ENCODE data around the gene FBXL20.

GRCh38 chr17:39231591-39232551 lies 169.6 kb downstream of the FBXL20 start:
- TF ChIP-seq, protein P1, sequence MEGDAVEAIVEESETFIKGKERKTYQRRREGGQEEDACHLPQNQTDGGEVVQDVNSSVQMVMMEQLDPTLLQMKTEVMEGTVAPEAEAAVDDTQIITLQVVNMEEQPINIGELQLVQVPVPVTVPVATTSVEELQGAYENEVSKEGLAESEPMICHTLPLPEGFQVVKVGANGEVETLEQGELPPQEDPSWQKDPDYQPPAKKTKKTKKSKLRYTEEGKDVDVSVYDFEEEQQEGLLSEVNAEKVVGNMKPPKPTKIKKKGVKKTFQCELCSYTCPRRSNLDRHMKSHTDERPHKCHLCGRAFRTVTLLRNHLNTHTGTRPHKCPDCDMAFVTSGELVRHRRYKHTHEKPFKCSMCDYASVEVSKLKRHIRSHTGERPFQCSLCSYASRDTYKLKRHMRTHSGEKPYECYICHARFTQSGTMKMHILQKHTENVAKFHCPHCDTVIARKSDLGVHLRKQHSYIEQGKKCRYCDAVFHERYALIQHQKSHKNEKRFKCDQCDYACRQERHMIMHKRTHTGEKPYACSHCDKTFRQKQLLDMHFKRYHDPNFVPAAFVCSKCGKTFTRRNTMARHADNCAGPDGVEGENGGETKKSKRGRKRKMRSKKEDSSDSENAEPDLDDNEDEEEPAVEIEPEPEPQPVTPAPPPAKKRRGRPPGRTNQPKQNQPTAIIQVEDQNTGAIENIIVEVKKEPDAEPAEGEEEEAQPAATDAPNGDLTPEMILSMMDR (IDR thresholded peaks at IDR 0.05 in 4 of 5, conservative IDR thresholded peaks at IDR 0.05 in 1 of 5) = peak; percentile 76 to 93 (median 91)
- TF ChIP-seq POLR2A (IDR thresholded peaks at IDR 0.05) = no peak
